Esophagus muscularis mucosa (tissue), 3 donors: ENCODE data around the gene REXO4.

Experiments
- CTCF ChIP-seq, 3 experiments: fragments of 200-600 bp in 2 of 3; fragments of 450-650 bp in 1 of 3; sonication (generic) in 2 of 3; IDR thresholded peaks; one replicate each; pipeline ENCODE4 v1.5.1; 2017 to 2019; ENCODE audit warnings: antibody characterized with exemption in 3 of 3, mild to moderate bottlenecking in 2 of 3, moderate library complexity in 1 of 3
- POLR2AphosphoS5 ChIP-seq, 2 donors: sonication (generic); formaldehyde crosslinking; IDR thresholded peaks; one replicate each; pipeline ENCODE4 v1.6.1; 2017; ENCODE audit warnings: antibody characterized with exemption in 2 of 2

GRCh38 chr9:133457748-133458147 is 39.9 kb upstream of the REXO4 start:
- TF ChIP-seq CTCF (IDR thresholded peaks at IDR 0.05) (no peak), POLR2AphosphoS5 (IDR thresholded peaks at IDR 0.05) (no peak)
